NOMO-1 treated with DMSO at 0.1 percent for 48 hours (cell line): Measurements from ENCODE around the gene ZBTB18.

Experiments used
- DNase-seq: peaks from one replicate; lab custom pipeline; 2025; ENCODE audit not compliant: unreplicated experiment; lab: John Stamatoyannopoulos, UW

ZBTB18 gene

DNA sequence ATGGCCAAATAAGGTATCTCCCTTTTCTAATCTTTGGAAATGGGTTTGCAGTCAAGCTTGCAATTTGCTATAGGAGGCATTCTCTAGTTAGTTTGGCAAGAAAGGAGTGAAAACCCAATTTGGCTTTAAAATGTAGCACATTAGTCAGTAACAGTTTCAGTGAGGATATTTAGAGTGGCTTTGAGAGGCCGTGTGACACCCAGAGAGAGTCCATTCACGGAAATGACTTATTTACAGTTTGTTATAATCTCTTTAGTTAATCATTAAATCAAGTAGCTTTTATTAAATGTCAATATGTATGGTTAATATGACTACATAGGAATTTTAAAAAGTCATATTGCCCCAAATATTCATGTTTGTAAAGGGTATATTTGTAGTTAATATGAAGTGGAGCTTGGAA lies 9.6 kb downstream of the ZBTB18 start:
- no peak for DNase-seq

- DNase-seq = no peak
Measured at GRCh38 chr1:244062156-244062725, 11.2 kb downstream of the ZBTB18 start.

DNA sequence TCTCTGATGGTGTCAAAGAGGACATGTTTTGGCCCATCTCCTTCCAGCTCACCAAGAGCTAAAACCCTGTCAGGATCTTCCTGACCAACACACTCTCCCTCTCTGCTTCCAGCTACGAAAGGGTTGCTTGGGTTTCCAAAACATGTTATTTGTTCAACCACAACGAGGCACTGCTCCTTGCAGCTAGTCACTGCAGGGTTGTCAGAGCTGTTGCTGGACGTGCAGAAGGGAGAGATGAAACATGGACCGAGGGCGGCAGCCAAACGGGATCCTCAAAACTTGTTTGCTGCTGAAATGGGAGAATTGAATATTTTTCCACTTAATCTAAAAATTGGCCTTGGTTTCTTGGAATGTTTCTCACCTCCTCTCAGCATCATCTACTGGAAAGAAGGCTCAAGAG lies 12.4 kb downstream of the ZBTB18 start:
- no peak for DNase-seq

GRCh38 chr1:244064621-244065020 lies 13.5 kb downstream of the ZBTB18 start:
- DNase-seq = no peak

GRCh38 chr1:244065063-244065793 lies 14.1 kb downstream of the ZBTB18 start:
- no peak for DNase-seq

DNA sequence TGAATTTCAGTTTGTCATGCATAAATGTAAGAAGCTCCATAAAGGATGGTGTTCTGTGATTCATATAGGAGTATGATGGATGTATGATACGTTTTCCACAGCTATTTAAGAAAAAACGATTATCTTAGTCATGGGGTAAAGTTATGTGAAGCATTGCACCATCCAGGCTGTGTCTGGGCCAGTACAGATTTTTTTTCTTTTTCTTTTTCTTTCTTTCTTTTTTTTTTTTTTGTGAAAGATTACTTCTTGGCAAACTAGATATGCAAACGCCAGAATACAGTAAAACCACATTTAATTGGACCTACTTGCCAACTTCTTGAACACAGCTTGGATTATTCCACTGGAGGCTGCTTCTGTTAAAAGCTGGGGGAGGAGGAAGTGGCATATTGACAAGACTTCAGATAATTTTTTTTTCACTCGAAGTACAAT lies 14.9 kb downstream of the ZBTB18 start:
- DNase-seq = peak; percentile 77

GRCh38 chr1:244066954-244067716 lies 16.1 kb downstream of the ZBTB18 start:
- DNase-seq = no peak

- no peak for DNase-seq
Measured at GRCh38 chr1:244067893-244068292, 16.8 kb downstream of the ZBTB18 start.

GRCh38 chr1:244068567-244068966 lies 17.5 kb downstream of the ZBTB18 start:
- no peak for DNase-seq

DNA sequence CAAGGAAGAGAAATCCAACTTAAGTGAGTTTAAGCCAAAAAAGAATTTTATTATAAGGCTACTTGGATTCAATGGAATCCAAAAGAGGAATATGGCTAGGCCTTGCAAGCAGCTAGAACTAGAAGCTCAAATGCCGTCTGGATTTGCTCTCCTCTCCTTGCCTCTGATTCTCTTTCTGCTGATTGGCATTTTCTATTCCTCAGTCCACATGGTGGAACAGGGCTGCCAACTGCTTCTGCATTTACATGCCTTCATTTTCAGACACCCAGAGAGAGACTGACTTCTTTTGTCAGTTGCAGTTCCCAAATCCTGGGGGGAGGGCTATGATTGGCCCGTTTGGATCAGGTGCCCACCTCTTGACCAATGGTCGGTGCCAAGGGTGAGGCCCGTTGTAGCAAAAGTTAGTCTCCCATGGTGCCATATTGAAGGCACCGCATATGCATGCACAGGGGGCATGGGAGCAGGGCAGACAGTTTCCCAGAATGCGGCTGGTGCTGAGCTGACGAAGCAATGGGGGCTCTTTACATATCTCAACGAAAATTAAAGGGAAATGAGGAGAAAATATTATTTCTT lies 18.3 kb downstream of the ZBTB18 start:
- no peak for DNase-seq

DNA sequence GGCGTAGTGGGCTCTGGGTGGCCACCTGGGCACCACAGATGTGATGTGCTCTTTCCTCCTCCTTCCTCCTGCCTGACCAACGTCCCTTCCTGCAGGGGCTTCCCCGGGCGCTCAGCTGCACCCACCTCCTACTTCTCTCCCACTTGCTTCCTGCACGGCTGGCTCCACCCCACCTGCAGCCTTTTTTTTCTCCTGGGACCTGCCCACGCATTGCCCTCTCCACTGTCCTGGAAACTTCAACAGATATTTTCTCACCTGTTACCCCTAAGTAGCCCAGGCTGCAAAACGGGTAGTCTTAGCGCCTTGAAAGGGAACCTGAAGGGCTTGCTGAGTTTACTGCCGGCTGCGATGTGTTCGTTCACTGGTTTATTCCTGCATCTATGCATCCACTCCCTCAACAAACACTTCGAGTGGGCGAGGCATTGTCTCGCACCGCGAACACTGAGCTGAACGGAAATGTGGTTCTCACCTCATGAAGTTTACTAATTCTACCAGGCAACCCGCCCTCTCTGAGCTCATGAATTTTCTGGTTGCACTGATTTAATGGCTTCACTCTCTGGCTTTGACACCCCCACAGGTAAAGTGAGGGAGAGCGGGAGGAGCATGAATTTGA lies 23.6 kb downstream of the ZBTB18 start:
- no peak for DNase-seq

- DNase-seq = no peak
Measured at GRCh38 chr1:244075247-244075722, 24.2 kb downstream of the ZBTB18 start.

- no peak for DNase-seq
Measured at GRCh38 chr1:244076740-244077139, 25.7 kb downstream of the ZBTB18 start.

GRCh38 chr1:244077473-244078220 lies 26.6 kb downstream of the ZBTB18 start:
- DNase-seq = peak; percentile 54

GRCh38 chr1:244080343-244080929 lies 29.4 kb downstream of the ZBTB18 start:
- no peak for DNase-seq

DNA sequence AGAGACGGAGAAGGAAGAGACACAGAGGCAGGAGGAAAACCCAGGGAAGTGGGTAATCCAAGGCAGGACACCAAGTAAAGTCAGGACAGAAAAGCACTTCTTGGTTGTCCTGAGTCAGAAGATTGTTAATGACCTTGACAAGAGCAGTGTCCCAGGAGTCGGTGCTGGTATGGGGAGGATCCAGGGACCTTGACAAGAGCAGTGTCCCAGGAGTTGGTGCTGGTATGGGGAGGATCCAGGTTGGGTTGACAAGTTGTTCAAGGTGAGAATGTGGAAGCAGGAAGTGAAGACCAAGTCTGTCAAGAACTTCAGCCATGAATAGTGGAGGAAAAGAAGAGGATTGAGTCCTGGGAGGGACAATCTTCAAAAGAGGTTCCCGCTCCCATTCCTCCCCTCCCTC lies 31.9 kb downstream of the ZBTB18 start:
- DNase-seq = no peak

GRCh38 chr1:244083383-244083943 lies 32.4 kb downstream of the ZBTB18 start:
- peak; percentile 8 for DNase-seq

DNA sequence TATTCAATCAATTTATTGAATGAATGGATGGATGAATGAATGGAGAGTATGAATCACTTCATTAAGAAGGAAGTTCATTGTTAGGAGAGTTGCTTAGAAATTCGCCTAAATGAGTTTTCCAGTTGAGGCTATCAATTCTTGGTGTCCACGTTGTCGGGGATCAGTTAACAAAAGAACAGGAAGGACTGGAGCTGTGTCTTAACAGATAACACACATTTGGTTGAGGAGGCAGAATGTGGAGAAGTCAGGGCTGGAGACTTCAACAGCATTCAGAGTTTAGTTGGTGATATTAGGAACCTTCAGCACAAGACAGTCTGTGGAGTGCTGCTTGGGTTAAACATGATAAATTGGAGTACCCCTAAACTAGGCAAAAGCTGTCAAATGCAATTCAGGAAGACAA lies 33.7 kb downstream of the ZBTB18 start:
- DNase-seq = no peak

DNA sequence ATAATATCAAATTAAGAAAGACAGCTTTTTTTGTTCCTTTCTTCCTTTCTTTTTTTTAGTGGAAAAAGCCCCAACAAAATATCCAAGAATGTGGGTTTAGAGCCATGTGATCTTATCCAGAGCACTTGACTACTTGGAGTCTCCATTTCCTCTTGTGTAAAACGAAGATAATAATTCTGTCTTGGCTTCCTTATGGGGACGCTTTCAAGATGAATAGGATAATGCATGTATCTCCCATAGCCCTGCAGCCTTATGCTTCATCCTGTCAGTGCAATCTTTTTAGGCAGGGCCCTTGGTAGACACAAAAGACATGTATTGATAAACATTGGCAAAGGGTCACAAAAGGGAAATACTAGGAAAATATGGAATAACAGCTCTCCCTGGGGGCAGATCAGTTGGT lies 34.8 kb downstream of the ZBTB18 start:
- DNase-seq = no peak

DNA sequence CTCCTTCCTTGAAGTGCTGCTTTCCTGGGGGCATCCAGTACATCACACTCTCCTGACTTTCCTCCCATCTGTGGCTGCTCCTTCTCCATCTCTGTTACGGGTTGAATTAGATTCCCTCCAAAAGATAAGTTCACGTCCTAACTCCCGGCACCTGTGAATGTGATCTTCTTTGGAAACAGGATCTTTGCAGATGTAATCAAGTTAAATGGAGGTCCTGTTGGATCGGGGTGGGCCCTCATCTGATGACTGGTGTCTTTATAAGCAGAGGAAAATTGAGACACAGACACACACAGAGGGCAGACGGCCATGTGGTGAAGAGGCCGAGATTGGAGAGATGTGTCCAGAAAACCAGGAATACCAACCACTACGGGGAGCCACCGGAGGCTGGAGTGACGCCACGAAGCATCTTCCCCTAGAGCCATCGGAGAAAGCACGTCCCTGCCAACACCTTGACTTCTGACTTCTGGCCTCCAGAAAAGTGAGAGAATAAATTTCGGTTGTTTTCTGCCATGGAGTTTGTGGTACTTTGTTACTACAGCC lies 36.0 kb downstream of the ZBTB18 start:
- DNase-seq = no peak
